H1 (cell line): Measurements from ENCODE around the gene CYTIP. TPM values are rescaled to one million over a fixed set of nuclear protein-coding genes. Genes with fewer than 3 reads are reported as not detected.

Source experiments
- CTCF ChIA-PET: fragments of 300-600 bp; sonication (Branson Sonifier 250); formaldehyde crosslinking; loops from one replicate; lab custom pipeline; 2021; ENCODE audit not compliant: partially characterized antibody; lab: Charles Lee
- POLR2A ChIA-PET: fragments of 300-600 bp; sonication (Branson Sonifier 250); formaldehyde crosslinking; loops from one replicate; lab custom pipeline; 2021; ENCODE audit warnings: inconsistent platforms; ENCODE audit not compliant: partially characterized antibody; lab: Charles Lee
- DNase-seq, 2 experiments: peaks; one replicate each; pipeline versions ENCODE4 v3.0.0 to v3.0.0-alpha.2; 2010 to 2022; ENCODE audit warnings: low spot score in 2 of 2, low read depth in 1 of 2, mixed read lengths in 1 of 2
- FAIRE-seq: peaks from 2 replicates; lab custom pipeline; 2011; peaks lifted over from hg19 to GRCh38; lab: Jason Lieb, UNC
- H2AFZ ChIP-seq: 2 replicates; pipeline ENCODE4 v1.8.1; 2012; ENCODE audit warnings: low read length, inconsistent platforms
- H2AK5ac ChIP-seq: 2 replicates; pipeline ENCODE4 v1.6.1; 2013; ENCODE audit warnings: low read depth, low read length
- H2BK120ac ChIP-seq: replicated peaks from 2 replicates; pipeline ENCODE3; 2013; ENCODE audit warnings: low read depth, low read length, inconsistent platforms
- H2BK12ac ChIP-seq: 2 replicates; pipeline ENCODE4 v1.6.1; 2013; ENCODE audit warnings: low read depth, low read length
- H2BK15ac ChIP-seq: 2 replicates; pipeline ENCODE4 v1.6.1; 2013; ENCODE audit warnings: low read length
- H2BK20ac ChIP-seq: 2 replicates; pipeline ENCODE4 v1.6.1; 2013; ENCODE audit warnings: low read length
- H2BK5ac ChIP-seq: 2 replicates; pipeline ENCODE4 v1.6.1; 2013; ENCODE audit warnings: low read depth, low read length
- H3K14ac ChIP-seq: 2 replicates; pipeline ENCODE4 v1.6.1; 2013; ENCODE audit warnings: inconsistent platforms; ENCODE audit not compliant: insufficient read length
- H3K18ac ChIP-seq: 2 replicates; pipeline ENCODE4 v1.6.1; 2013; ENCODE audit warnings: low read length; ENCODE audit errors: extremely low read depth
- H3K23ac ChIP-seq: 2 replicates; pipeline ENCODE4 v1.6.1; 2013; ENCODE audit warnings: inconsistent platforms; ENCODE audit not compliant: insufficient read length
- H3K23me2 ChIP-seq: 2 replicates; pipeline ENCODE4 v1.6.1; 2013; ENCODE audit warnings: low read depth, low read length
- H3K27ac ChIP-seq: 2 replicates; pipeline ENCODE4 v1.6.1; 2011; ENCODE audit warnings: low read depth, low read length, inconsistent platforms
- H3K27me3 ChIP-seq, 4 experiments: replicated peaks in 1 of 4; 1 replicate in 1 of 4; 2 replicates in 3 of 4; pipeline versions ENCODE4 v1.6.1 to v1.8.1; 2011 to 2013; ENCODE audit warnings: low read length in 3 of 4, mild to moderate bottlenecking in 3 of 4, inconsistent platforms in 2 of 4, mixed read lengths in 2 of 4, moderate library complexity in 1 of 4; ENCODE audit not compliant: control insufficient read depth in 3 of 4, insufficient read depth in 3 of 4; ENCODE audit errors: extremely low read depth in 1 of 4
- H3K36me3 ChIP-seq, 4 experiments: 2 replicates each; pipeline versions ENCODE4 v1.6.1 to v1.8.1; 2011 to 2013; ENCODE audit warnings: mild to moderate bottlenecking in 4 of 4, low read length in 3 of 4, moderate library complexity in 2 of 4, control low read depth in 1 of 4, inconsistent platforms in 1 of 4; ENCODE audit not compliant: insufficient read depth in 4 of 4, control insufficient read depth in 2 of 4
- H3K4ac ChIP-seq: replicated peaks from 2 replicates; pipeline ENCODE3; 2013; ENCODE audit warnings: low read length, low read depth, mixed read lengths, inconsistent platforms; ENCODE audit not compliant: insufficient read length
- H3K4me1 ChIP-seq, 4 experiments: replicated peaks in 1 of 4; 1 replicate in 1 of 4; 2 replicates in 3 of 4; pipeline versions ENCODE4 v1.6.1 to v1.8.1; 2011 to 2013; ENCODE audit warnings: low read length in 3 of 4, inconsistent platforms in 2 of 4, mixed read lengths in 1 of 4; ENCODE audit not compliant: insufficient read depth in 4 of 4, control insufficient read depth in 3 of 4
- H3K4me2 ChIP-seq, 2 experiments: 2 replicates each; pipeline versions ENCODE4 v1.6.1 to v1.8.1; 2011 to 2013; ENCODE audit warnings: low read depth in 2 of 2, low read length in 2 of 2, control low read depth in 1 of 2, inconsistent platforms in 1 of 2, mild to moderate bottlenecking in 1 of 2; ENCODE audit not compliant: insufficient read depth in 1 of 2
- H3K4me3 ChIP-seq, 4 experiments: fragments of 200-600, 300-600 bp in 1 of 4; sonication (generic), shearing (Covaris generic), sonication (Bioruptor Twin) in 1 of 4; 2 replicates each; pipeline versions ENCODE4 v1.5.1 to v1.8.1; 2011 to 2016; ENCODE audit warnings: low read length in 4 of 4, low read depth in 3 of 4, control low read depth in 2 of 4, inconsistent platforms in 2 of 4, mild to moderate bottlenecking in 2 of 4, mixed read lengths in 1 of 4, moderate library complexity in 1 of 4; ENCODE audit not compliant: insufficient read depth in 2 of 4; ENCODE audit errors: extremely low read depth in 1 of 4
- H3K56ac ChIP-seq: replicated peaks from 2 replicates; pipeline ENCODE3; 2013; ENCODE audit warnings: low read depth, mild to moderate bottlenecking, mixed read lengths, low read length, inconsistent platforms; ENCODE audit not compliant: insufficient read length
- H3K79me1 ChIP-seq: 2 replicates; pipeline ENCODE4 v1.6.1; 2013; ENCODE audit warnings: low read depth, low read length, control low read depth
- H3K79me2 ChIP-seq, 2 experiments: 2 replicates each; pipeline versions ENCODE4 v1.6.1 to v1.8.1; 2012 to 2013; ENCODE audit warnings: low read length in 2 of 2, mild to moderate bottlenecking in 2 of 2, inconsistent platforms in 1 of 2; ENCODE audit not compliant: insufficient read depth in 2 of 2, control insufficient read depth in 1 of 2
- H3K9ac ChIP-seq, 4 experiments: replicated peaks in 1 of 4; 1 replicate in 1 of 4; 2 replicates in 3 of 4; pipeline versions ENCODE4 v1.6.1 to v1.8.1; 2011 to 2013; ENCODE audit warnings: low read depth in 3 of 4, low read length in 3 of 4, control low read depth in 2 of 4, mild to moderate bottlenecking in 2 of 4, moderate library complexity in 2 of 4, inconsistent platforms in 1 of 4; ENCODE audit errors: extremely low read depth in 1 of 4
- H3K9me3 ChIP-seq, 2 experiments: 2 replicates each; pipeline versions ENCODE4 v1.6.1 to v1.8.1; 2012 to 2013; ENCODE audit warnings: mild to moderate bottlenecking in 2 of 2, moderate library complexity in 2 of 2, control low read depth in 1 of 2, inconsistent platforms in 1 of 2, low read depth in 1 of 2, low read length in 1 of 2, mixed read lengths in 1 of 2; ENCODE audit not compliant: insufficient read depth in 2 of 2
- H4K20me1 ChIP-seq, 2 experiments: replicated peaks in 1 of 2; 2 replicates each; pipeline versions ENCODE3 to v1.8.1; 2011 to 2013; ENCODE audit warnings: inconsistent platforms in 2 of 2, low read length in 2 of 2, mild to moderate bottlenecking in 1 of 2; ENCODE audit not compliant: insufficient read depth in 2 of 2, control insufficient read depth in 1 of 2
- H4K5ac ChIP-seq: 2 replicates; pipeline ENCODE4 v1.6.1; 2013; ENCODE audit warnings: low read length, low read depth, mixed read lengths, inconsistent platforms; ENCODE audit not compliant: insufficient read length
- H4K8ac ChIP-seq: 2 replicates; pipeline ENCODE4 v1.8.0; 2013; ENCODE audit warnings: mild to moderate bottlenecking, moderate library complexity, low read length, inconsistent platforms; ENCODE audit not compliant: insufficient read depth; ENCODE audit errors: extremely low read depth
- H4K91ac ChIP-seq: replicated peaks from 2 replicates; pipeline ENCODE3; 2013; ENCODE audit warnings: low read length, mixed read lengths, inconsistent platforms; ENCODE audit not compliant: insufficient read length
- ATF3 ChIP-seq: IDR thresholded peaks from 2 replicates; pipeline ENCODE4 v1.6.1; 2011; ENCODE audit warnings: low read depth, mild to moderate bottlenecking, low read length; ENCODE audit not compliant: insufficient read depth
- CTBP2 ChIP-seq: IDR thresholded peaks from 2 replicates; pipeline ENCODE4 v1.7.0; 2011; ENCODE audit warnings: borderline replicate concordance, mild to moderate bottlenecking, moderate library complexity, mixed read lengths, low read length; ENCODE audit not compliant: insufficient read depth, insufficient read length
- EP300 ChIP-seq, 2 experiments: IDR thresholded peaks; 1 replicate in 1 of 2; 2 replicates in 1 of 2; pipeline ENCODE4 v1.6.1; 2011 to 2012; ENCODE audit warnings: low read depth in 2 of 2, low read length in 2 of 2, mild to moderate bottlenecking in 2 of 2, borderline replicate concordance in 1 of 2, inconsistent platforms in 1 of 2, moderate library complexity in 1 of 2
- PHF8 ChIP-seq: fragments of 200-600 bp; sonication (generic); conservative IDR thresholded peaks from 2 replicates; pipeline ENCODE4 v1.7.1; 2012; ENCODE audit warnings: low read depth, mild to moderate bottlenecking, inconsistent platforms, low read length, moderate library complexity
- RBBP5 ChIP-seq: IDR thresholded peaks from 2 replicates; pipeline ENCODE4 v1.7.1; 2012; ENCODE audit warnings: low read depth, mild to moderate bottlenecking, inconsistent platforms, low read length, moderate library complexity, borderline replicate concordance
- SUZ12 ChIP-seq: fragments of 200-600 bp; sonication (generic); IDR thresholded peaks from 2 replicates; pipeline ENCODE4 v1.6.1; 2012; ENCODE audit warnings: mild to moderate bottlenecking, inconsistent platforms, low read length, moderate library complexity, mixed read lengths
- TBP ChIP-seq: IDR thresholded peaks from 2 replicates; pipeline ENCODE4 v1.6.1; 2011; ENCODE audit warnings: low read depth, low read length, improper control_type of control experiment
- WGBS, 2 experiments: shearing (Covaris generic) in 1 of 2; methylation state at CpG; one replicate each; pipeline versions ENCODE4 v1.1.6 to v1.1.7; 2013 to 2015; ENCODE audit warnings: low lambda C conversion rate in 2 of 2, mixed read lengths in 2 of 2, inconsistent platforms in 1 of 2, low coverage in 1 of 2, missing lambda C conversion rate in 1 of 2; ENCODE audit not compliant: insufficient replicate concordance in 2 of 2, insufficient coverage in 1 of 2, insufficient read length in 1 of 2; ENCODE audit errors: extremely low coverage in 1 of 2, missing lambda C conversion rate in 1 of 2; 5-methylcytosine and 5-hydroxymethylcytosine counted together
- polyA plus RNA-seq, 7 experiments: library from polyadenylated mRNA; depleted of rRNA in 3 of 7; stranded (reverse) in 5 of 7; unstranded in 2 of 7; fragments of >200 nt in 5 of 7; fragments of 200-250 nt in 2 of 7; gene quantifications; 1 replicate in 5 of 7; 2 replicates in 1 of 7; 4 replicates in 1 of 7; pipeline versions ENCODE4 v1.2.1 to v1.2.3, GENCODE V29; 2011 to 2013; ENCODE audit warnings: missing spikeins in 2 of 7, mixed read lengths in 2 of 7
- total RNA-seq: library from RNA; stranded (reverse); fragmentation: NEBNext Ultra II Directional; extraction: Animal tissue kit (Norgen Biotek cat#: 25700); gene quantifications from 2 replicates; pipeline ENCODE4 v1.2.1, GENCODE V29; 2021

CYTIP gene
- total and polyA plus RNA-seq, 2 of the 8 experiments (the other 6 are each of a cell fraction or from before 2014, with no cell fraction given), result 0.12 TPM; not detected in 1

GRCh38 chr2:157442191-157442590, 1.7 kb downstream of the CYTIP start:
- no peak overlapping the region for H3K23ac ChIP-seq
- POLR2A ChIA-PET, result no interaction called here
- no peak overlapping the region for H3K4ac ChIP-seq
- H3K18ac ChIP-seq, result no peak overlapping the region
- H2AK5ac ChIP-seq, result no peak overlapping the region
- H3K4me2 ChIP-seq, result no peak overlapping the region
- no peak overlapping the region for H4K8ac ChIP-seq
- H3K4me1 ChIP-seq, result no peaks in the 10 kb centered on the region
- DNase-seq (no peak), FAIRE-seq (no peak)
- H3K4me3 ChIP-seq, result no peak overlapping the region
- no peak overlapping the region for H3K14ac ChIP-seq
- H3K27me3 ChIP-seq, result no peaks in the 10 kb centered on the region
- no peak overlapping the region for H2BK5ac ChIP-seq
- no peaks in the 10 kb centered on the region for H3K79me2 ChIP-seq
- H3K36me3 ChIP-seq, result no peaks in the 10 kb centered on the region
- no peaks in the 10 kb centered on the region for H3K79me1 ChIP-seq
- no peak overlapping the region for H2AFZ ChIP-seq
- no peak overlapping the region for H2BK12ac ChIP-seq
- no peak overlapping the region for H4K5ac ChIP-seq
- TF ChIP-seq RBBP5, result no peak
- no peak for TF ChIP-seq CTBP2
- TF ChIP-seq EP300 (IDR thresholded peaks at IDR 0.05; ENCODE audit: borderline replicate concordance in 1 of 2, low read depth in 2 of 2, low read length in 2 of 2), result no peak
- TF ChIP-seq TBP, result no peak
- TF ChIP-seq PHF8, result no peak
- no peak for TF ChIP-seq ATF3
- no peak for TF ChIP-seq SUZ12
- CTCF ChIA-PET, result interaction anchor here (2.0 kb wide), 1 partner anchor 115 kb away, joined by 6 read pairs; no protein-coding TSS in a partner anchor
- no peak overlapping the region for H3K9ac ChIP-seq
- no peak overlapping the region for H2BK20ac ChIP-seq
- H3K56ac ChIP-seq, result no peak overlapping the region
- no peak overlapping the region for H3K27ac ChIP-seq
- H2BK15ac ChIP-seq, result no peak overlapping the region
- H2BK120ac ChIP-seq, result no peak overlapping the region
- H4K91ac ChIP-seq, result no peak overlapping the region
- H4K20me1 ChIP-seq, result no peaks in the 10 kb centered on the region
- no peaks in the 10 kb centered on the region for H3K9me3 ChIP-seq
- H3K23me2 ChIP-seq, result no peaks in the 10 kb centered on the region; the same call in 1 of the 2 replicates
- WGBS, 2 experiments, result 93% methylated on average over 2 of the region's 2 CpGs; no CpG with 5 or more reads in 1 of the 2 experiments
